Measurements from ENCODE around the gene EPHB6.

Gene EPHB6

DNA sequence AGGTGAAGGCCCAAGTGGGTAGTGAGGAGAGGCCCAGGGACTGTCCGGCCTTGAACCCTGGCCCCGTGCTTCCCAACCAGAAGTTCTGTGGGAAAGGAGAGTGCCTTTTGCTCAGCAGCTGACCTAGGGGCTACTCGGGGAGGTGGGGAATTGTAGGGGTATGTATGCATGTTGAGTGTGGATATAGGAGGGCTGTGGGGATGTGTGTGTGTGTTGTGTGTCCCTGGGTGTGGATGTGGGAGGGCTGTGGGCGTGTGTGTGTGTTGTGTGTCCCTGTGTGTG is 12.2 kb downstream of the EPHB6 start:
- DNase-seq, result no peak

DNA sequence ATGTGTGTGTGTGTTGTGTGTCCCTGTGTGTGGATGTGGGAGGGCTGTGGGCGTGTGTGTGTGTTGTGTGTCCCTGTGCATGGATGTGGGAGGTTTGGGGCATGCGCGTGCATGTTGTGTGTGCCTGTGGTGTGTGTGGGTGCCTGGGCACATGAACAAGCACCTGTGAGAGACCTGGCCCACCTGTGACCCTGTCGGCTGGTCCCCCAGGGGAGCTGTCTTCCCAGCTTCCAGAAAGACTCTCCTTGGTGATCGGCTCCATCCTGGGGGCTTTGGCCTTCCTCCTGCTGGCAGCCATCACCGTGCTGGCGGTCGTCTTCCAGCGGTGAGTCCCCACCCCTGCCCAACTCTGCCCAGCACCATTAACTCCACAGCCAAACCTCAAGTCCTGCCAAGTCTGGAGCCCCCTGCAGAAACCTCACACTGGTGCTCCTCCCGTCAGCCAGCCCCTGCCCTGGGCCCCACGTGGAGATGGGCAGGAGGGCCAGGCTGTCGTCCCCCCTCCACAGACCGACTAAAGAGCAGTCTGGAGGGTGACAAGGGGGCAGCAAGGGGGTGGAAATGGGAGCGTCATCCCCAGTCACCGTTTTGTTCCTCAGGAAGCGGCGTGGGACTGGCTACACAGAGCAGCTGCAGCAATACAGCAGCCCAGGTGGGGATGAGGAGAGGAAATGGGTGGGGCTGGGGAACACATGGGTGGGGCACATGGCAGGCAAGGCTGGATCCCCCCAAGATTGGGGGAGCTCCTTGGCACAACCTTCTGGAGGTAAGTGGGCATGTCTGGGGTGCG is 12.7 kb downstream of the EPHB6 start:
- DNase-seq, result no peak

DNA sequence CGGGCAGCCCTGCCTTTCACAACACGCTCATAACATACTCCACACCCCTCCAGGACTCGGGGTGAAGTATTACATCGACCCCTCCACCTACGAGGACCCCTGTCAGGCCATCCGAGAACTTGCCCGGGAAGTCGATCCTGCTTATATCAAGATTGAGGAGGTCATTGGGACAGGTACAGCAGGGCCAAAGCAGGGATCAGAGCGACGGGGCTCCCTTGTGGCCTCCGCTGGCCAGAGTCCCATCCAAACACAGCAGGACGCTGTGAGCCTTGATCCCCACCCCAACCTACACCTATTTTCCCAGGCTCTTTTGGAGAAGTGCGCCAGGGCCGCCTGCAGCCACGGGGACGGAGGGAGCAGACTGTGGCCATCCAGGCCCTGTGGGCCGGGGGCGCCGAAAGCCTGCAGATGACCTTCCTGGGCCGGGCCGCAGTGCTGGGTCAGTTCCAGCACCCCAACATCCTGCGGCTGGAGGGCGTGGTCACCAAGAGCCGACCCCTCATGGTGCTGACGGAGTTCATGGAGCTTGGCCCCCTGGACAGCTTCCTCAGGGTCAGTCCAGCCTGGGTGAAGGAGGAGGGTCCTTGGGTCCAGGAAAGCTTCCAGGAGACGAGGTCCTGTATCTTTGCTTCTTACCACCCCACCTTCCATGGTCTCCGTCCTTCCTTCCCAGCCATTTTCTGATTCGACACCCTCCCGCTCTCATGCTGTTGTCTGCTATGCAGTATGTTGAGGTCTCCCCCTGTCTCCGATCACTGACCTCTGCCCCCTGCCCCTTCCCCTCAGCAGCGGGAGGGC is 13.5 kb downstream of the EPHB6 start:
- DNase-seq, result no peak

DNA sequence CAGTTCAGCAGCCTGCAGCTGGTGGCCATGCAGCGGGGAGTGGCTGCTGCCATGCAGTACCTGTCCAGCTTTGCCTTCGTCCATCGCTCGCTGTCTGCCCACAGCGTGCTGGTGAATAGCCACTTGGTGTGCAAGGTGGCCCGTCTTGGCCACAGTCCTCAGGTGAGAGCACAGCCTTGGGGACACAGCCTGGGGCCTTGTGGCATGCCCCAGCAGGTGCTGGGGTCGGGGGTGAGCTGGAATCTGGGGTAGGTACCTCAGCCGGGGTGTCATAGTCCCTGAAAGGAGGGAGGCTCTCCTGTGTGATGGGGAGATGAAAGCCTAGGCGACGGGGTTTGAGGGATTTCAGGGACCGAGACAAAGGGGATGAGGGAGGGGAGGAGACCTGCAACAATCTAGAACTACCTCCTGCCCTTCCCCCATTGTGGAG is 14.1 kb downstream of the EPHB6 start:
- DNase-seq, result no peak

DNA sequence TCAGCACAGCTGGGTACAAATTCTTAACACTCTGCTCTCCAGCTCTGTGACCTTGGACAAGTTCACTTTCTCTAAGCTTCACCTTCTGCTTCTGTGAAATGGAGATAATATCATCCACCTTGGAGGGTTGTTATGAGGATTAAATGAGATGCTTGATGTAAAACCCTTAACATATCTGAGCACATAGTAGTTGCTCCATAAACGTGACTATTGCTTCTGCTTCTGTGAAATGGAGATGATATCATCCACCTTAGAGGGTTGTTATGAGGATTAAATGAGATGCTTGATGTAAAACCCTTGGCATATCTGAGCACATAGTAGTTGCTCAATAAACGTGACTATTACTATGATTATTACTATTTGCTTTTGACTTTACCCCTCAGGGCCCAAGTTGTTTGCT is 14.6 kb downstream of the EPHB6 start:
- no peak for DNase-seq

DNA sequence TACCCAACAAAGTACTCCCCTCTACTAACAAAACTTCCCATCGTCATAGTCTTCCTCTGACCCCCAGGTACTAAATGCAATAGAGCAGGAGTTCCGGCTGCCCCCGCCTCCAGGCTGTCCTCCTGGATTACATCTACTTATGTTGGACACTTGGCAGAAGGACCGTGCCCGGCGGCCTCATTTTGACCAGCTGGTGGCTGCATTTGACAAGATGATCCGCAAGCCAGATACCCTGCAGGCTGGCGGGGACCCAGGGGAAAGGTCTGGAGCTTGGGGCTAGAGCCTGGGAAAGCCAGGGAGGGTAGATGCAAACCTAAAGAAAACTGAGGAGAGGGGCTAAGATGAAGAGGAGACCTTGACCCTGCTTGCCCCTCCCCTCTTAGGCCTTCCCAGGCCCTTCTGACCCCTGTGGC is 15.3 kb downstream of the EPHB6 start:
- DNase-seq, result no peak

DNA sequence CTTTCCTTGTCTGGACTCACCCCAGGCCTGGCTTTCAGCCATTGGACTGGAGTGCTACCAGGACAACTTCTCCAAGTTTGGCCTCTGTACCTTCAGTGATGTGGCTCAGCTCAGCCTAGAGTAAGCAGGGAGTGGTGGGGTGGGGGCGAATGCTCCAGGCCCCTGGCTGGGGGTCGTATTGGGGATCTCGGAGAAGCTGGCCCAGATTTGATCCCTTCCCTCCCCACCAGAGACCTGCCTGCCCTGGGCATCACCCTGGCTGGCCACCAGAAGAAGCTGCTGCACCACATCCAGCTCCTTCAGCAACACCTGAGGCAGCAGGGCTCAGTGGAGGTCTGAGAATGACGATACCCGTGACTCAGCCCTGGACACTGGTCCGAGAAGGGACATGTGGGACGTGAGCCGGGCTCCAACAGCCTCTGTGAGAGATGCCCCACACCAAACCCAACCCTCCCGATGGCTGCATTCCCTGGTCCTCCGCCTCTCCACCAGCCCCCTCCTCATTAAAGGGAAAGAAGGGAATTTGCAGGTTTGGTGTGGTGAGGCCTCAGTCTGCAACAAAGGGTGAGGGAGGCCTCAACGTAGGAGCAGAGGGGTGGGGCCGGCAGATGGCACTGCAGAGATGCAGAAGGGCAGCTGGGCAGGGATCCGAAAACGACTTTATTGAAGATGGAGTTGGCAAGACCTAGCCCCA is 15.8 kb downstream of the EPHB6 start:
- no peak for DNase-seq

DNA sequence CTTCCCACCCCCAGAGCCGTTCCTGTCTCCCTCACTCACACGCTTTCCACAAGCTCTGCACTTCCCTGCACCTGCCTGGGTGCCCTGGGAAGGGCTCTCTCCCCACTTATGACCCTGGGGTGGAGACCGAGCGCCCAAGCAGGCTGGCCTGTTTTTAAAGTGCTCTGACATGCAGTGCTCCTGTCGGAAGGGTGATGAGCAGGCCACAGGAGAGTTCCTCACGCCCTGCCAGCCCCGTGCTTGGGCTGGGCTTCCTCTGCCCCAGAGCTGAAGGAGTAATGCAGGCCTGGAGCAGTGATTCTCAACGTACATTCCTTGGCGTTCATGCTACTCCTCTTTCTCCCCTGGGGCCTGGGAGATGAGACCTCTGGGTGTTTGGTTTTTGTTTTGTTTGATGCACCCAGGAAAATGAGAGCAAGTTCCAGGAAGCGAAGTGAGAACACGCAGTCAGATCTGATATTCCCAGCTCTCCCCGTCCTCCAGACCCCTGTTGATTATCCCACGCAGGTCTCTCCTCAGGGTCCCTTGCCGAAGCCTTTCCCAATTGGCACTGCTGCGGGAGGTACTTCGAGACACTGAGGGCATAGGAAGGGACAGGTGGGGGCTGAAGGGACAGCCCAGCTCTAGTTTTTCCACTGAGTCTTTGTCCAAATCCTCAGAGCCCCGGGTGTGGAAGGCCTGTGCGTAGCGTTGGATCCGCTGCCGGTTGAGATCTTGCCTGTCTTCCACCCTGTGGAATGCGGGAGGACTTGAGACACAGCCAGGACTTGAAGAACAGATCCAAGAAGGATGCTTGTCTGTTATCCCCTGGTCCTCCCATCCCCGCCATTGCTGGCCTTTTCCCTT is 16.6 kb downstream of the EPHB6 start:
- DNase-seq, result no peak

DNA sequence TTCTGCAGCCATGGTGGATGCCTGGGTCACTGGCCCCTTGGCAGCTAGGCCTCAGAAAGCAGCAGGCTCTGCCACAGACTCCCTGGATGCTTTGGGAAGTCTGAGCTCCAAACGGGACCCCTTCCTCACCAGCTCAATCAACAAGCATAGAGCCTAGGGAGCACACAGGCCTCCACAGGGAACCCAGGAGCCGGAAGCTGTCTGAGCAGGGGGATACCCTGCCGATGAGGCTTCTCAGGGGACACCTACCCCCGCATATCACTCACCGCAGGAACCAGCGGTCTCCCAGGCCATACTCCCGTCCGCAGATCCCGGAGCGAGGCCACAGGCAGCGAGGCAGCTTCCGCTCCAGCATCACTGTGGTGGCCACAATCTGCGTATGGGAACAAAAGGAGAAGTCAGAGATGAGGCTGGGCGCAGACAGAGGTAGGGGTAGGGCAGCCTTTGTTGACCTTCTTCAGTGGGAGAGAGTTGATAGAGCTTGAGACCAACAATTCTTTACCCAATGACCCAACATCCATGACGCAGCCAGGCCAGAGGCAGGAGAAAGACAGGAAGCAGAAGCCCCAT is 17.3 kb downstream of the EPHB6 start:
- DNase-seq, result no peak

DNA sequence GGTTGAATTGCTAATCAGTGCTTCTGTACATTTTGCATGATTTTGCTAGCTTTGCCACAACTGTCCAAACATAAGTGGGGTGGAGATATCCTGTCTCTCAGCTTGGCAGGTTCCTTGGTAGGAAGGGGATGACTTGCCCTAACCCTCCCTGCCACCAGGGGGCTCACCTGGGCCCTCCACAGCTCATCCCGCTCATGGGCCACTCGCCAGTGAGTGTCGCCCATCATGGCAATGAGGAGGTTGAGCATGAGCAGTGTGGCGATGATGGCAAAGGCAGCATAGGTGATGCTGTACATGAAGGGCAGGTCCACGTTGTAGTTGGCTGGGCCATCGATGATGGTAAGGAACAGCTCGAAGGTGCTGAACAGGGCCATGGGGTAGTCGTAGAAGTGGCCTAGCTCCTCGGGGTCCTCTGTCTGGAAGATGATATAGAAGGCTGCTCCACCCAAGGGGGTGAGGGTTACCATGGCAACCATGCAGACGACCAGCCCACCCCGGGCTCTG is 18.5 kb downstream of the EPHB6 start:
- no peak for DNase-seq

DNA sequence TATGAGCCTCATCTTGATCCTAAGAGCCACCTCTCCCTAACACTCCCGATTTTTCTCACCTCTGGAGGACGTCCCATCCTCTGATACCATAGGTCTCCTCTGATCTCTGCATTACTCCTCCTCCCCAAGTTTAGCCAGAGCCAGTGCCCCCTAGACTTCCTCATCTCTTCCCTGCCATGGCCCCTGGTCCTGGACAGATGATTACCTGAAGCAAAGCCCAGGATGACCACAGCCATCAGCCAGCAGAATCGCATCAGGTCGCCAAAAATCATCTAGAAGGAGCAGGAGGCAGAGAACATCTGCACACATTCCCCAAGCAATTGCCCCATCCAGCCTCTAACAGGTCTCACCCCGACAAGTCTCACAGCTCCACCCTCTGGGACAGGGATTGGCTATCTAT is 19.0 kb downstream of the EPHB6 start:
- DNase-seq, result no peak

DNA sequence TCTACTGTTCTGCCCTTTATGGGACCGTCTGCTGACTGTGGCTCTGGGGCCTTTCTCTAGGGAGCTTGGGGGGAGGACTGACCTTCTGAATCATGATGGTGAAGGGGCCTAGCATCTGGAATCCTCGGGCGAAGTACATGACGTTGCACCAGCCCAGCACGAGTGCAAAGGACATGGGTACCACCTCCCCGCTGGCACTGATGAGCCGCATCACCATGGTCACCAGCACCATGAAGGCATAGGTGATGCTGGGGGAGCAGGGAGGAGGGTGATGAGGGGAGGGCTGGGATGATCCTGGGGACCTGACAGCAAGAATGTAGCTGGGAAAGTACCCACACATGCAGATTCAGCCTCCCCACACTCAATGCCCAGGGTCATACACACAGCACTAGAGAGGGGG is 19.5 kb downstream of the EPHB6 start:
- DNase-seq, result no peak

DNA sequence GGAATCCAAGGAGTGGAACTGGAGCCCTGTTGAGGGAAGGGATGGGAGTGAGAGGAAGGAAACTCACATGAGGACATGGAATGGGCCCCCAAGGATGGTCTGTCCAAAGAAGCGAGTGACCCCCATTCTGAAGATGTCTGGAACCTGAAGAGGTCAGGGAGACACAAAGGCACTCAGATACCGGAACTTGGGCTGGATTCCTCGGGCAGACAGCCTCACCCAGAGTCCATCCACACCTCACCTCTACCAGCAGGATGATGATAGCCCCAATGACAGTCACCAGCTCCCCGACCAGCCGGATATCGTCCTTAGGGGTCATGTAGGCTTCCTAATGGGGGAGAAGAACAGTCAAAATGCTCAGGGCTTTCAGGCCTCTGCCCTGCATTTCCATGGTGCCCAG is 20.0 kb downstream of the EPHB6 start:
- DNase-seq, result no peak

DNA sequence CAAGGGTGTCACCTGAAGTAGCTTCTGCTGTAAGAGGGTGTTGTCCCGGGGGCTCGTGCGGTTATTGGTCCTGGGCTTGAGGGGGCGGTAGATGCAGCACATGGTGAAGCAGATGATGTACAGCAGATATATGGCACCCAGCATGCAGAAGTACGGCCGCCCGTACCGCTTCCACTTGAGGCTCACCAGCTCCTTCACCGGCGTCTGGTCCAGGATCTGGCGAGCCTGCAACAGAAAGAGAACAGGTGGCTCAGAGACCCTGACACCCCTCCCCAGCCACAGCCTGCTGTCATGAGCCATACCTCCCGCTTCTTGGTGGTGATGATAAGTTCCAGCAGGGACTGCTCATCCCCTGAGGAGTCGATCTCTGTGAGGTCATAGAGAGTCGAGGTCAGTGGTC is 20.6 kb downstream of the EPHB6 start:
- no peak for DNase-seq

DNA sequence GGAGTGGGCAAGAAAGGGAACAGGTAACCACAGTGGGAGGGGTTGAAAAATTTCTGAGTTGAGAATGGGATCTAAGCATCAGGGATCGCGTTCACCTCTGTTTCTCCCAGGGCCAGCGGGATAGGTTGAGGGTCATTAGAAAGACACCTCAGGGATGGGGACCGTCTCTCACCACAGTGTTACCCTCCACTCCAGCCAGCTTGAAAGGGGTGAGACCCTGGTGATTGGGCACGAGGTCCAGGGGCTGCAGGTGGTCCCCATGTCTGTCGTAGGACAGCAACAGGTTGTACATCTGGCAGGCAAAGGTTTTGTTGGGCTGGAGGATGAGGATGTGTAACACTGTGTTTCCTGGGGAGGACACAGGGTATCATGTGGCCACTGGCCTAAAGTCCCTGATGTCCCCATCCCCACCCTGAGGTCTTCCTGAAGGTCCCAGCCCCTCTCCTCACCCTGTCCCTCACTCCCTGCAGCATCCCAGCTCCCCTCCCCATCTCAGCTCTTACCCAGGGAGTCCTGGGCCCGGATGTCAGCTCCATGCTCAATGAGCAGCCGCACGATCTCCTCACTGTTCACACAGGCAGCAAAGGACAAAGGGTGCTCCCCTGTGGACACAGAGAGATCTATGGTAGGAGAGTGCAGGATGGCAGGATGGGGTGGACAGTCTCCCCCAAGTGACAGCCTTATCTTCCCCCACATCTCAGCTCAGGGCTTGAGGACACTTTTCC is 21.5 kb downstream of the EPHB6 start:
- DNase-seq, result no peak

DNA sequence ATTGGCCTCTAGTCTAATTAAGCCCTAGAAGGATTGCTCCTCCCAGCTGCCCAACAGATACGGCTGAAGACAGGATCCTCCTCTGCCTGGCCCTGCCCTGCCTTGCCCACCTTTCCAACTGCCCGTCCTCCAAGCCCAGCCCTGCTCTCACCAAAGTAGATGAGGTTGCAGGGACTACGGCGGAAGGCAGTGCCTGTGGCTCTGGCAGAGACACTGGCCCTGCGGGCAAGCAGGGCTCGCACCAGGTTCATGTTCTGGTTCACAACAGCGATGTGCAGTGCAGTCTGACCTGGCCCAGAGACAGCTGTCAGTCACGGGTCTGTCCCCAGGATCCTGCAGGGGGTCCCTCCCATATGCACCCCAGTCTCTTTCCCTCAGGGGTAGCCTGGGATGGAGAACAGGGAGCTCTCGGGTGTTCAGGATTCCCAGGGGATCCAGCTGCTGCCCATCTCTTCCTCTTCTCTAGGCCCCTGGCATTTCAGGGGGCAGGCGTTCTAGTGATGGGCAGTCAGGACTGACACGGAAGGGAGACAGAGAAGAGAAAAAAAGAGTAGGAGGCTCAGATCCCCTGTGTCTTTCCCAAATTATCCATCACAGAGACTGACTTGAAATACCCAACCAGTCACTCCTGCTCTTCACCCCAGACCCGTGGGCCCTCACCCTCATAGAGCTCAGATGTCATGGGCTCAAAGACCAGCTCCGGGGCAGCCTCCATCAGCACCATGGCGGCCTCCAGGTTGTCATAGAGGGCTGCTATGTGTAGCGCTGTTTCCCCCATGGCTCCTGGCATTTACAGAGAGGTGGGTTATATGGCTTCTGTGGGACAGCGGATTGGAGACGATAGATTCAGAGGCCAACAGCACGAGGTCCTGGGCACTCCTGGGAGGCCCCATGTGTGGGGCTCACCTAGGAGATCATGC is 22.4 kb downstream of the EPHB6 start:
- DNase-seq, result no peak

DNA sequence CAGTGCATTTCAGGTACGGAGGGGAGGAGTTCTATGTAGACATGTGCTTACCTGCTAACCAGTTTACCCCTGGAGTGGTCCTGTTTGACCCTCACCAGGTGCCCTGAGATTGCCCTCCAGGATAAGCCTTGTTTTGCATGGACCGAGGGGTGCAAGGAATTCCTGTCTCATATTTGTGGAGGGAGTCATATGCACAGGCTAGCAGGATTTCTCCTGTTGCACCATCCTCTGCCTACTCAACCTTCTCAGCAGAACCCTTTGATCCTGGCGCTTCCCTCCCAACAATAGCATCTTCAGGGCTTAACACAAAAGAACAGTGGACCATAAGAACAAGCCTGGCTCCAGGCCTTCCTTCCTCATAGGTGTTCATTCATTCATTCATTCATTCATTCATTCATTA is 23.4 kb downstream of the EPHB6 start:
- DNase-seq, result no peak

DNA sequence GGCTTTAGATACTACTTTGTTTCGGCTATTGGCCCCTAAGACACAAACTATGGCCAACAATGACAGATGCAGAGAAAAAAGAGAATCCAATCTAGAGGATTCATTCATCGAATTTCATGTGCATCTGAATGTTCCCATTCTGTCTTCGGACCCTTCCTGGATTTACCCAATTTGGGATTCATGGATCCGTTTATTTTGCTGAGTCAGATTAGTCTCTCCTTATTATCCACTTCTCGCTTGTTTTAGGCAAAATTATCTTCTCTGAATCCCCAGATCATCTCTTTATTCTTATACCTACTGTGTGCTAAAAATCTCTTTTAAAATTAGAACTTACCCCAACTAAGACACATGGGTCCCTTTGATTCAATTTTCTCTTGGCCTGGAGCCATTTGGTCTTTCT is 24.2 kb downstream of the EPHB6 start:
- DNase-seq, result no peak

DNA sequence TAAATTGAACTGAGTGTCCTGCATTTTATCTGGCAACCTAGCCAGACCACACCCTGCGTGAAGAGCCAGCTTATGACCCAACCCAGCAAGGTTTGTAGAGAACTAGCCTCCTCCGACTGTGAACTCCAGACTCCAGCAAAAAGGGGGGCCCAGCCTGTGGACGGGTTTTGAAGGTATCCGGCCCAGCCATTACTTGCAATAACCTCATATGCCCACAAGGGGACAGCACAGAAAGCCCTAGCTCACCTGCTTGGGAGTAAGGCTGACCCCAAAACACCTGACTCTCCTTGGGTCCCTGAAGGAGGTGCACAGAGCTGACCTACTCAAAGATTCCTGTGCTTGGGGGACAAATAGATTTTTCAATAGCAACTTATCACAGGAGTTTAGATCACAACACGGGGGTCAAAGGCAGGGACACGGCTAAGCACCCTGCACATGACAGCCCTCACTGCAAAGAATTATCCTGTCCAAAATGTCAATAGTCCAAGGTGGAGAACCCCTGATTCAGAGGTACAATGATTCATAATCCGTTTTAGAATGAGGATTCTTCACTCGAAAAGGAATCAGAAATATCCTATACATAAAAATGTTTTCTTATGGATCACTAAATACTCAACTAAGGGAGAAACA is 26.1 kb downstream of the EPHB6 start:
- no peak for DNase-seq
